Measurements from ENCODE around the gene PIGH. TPM values are rescaled to one million over a fixed set of nuclear protein-coding genes. Genes with fewer than 3 reads are reported as not detected.

PIGH gene
- total RNA-seq, 3 donors from 2014 or later (not counting 1 experiment from before 2014, with no cell fraction given) = 50.9 to 56.0 (median 54.5) TPM

DNA sequence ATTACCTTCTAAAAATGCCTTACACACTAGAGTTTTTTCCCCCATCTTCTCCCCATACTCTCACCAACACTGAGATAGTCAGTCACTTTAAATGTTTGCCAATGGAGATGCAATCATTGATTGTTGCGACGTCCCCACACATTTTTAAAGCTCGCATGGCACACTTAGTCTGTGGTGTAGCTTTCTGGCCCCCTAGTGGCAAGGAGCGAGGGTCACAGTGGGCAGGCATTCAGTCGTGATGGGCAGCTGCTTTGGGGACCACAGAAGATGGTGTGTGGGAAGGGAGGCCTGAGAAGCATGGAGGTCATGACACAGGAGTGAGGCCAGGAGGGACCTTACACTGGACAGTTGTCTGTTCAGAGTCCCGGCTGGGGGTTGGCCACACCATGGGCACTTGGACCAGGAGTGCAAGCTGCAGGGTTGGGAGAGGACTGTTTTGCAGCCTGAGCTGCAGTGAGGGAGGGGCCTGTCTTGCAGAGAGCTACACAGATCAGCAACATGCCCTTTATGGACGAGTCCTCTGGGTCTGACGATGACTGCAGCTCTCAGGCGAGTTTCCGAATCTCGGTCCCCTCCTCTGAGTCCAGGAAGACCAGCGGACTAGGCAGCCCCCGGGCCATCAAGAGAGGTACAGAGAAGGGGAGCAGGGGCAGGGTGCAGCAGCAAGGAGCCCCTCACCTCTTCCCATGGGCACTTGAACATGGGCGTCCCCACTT lies 28.6 kb downstream of the PIGH start:
- ATAC-seq (peak; percentile 68 to 97 (median 91)), DNase-seq (peak; percentile 63 to 85)
- 52% methylated on average over 14 of the region's 14 CpGs for WGBS (ENCODE audit: insufficient coverage)
- no peaks in the 10 kb centered on the region for H3K36me3 Mint-ChIP-seq
- H3K4me1 Mint-ChIP-seq = peaks cover 11 to 13% of the 10 kb centered on the region in 2 donors
- no peaks in the 10 kb centered on the region for H3K9me3 Mint-ChIP-seq
- intact Hi-C loops (cut with micrococcal nuclease) = loop anchor here (1.0 kb wide), 1 partner anchor 144 kb away; no protein-coding TSS in a partner anchor
- peaks cover 0 to 12% of the 10 kb centered on the region in 2 donors for H3K27me3 Mint-ChIP-seq (ENCODE audit: low read depth in 2 of 2)
- no peak overlapping the region for H3K4me3 Mint-ChIP-seq
- no peaks in the 10 kb centered on the region for H3K27me3 ChIP-seq (ENCODE audit: control insufficient read depth, insufficient read depth, low read length)
- H3K4me1 ChIP-seq (ENCODE audit: control insufficient read depth, insufficient read depth, low read length) = no peaks in the 10 kb centered on the region
- H3K27ac ChIP-seq (ENCODE audit: low read length) = no peak overlapping the region
- H3K4me3 ChIP-seq (ENCODE audit: low read length) = no peak overlapping the region
- no peaks in the 10 kb centered on the region for H3K9me3 ChIP-seq (ENCODE audit: control insufficient read depth, insufficient read depth, low read length)
- TF ChIP-seq, protein P1, sequence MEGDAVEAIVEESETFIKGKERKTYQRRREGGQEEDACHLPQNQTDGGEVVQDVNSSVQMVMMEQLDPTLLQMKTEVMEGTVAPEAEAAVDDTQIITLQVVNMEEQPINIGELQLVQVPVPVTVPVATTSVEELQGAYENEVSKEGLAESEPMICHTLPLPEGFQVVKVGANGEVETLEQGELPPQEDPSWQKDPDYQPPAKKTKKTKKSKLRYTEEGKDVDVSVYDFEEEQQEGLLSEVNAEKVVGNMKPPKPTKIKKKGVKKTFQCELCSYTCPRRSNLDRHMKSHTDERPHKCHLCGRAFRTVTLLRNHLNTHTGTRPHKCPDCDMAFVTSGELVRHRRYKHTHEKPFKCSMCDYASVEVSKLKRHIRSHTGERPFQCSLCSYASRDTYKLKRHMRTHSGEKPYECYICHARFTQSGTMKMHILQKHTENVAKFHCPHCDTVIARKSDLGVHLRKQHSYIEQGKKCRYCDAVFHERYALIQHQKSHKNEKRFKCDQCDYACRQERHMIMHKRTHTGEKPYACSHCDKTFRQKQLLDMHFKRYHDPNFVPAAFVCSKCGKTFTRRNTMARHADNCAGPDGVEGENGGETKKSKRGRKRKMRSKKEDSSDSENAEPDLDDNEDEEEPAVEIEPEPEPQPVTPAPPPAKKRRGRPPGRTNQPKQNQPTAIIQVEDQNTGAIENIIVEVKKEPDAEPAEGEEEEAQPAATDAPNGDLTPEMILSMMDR (IDR thresholded peaks at IDR 0.05) = peak; percentile 79
- no peaks in the 10 kb centered on the region for H3K36me3 ChIP-seq (ENCODE audit: control insufficient read depth, insufficient read depth, low read length)
- H3K27ac Mint-ChIP-seq = no peak overlapping the region

DNA sequence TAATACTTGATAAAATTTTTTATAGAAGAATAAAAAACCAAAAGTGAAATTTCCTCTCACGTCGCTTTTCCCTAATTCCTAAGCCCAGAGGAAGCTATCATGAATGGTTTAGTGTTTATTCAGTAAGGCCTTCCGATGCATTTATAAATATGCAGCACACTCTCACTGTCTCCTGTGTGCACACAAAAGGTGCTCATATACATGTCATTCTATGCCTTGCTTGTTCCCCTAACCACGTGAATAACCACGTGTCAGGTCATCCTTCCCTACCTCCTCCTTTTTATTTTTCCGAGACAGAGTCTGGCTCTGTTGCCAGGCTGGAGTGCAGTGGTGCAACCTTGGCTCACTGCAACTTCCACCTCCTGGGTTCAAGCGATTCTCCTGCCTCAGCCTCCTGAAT lies 29.6 kb downstream of the PIGH start:
- Histone ChIP-seq H3K27ac (ENCODE audit: low read length) (no peak overlapping the region), H3K4me3 (ENCODE audit: low read length) (no peak overlapping the region), H3K27me3 (ENCODE audit: control insufficient read depth, insufficient read depth, low read length) (no peaks in the 10 kb centered on the region), H3K36me3 (ENCODE audit: control insufficient read depth, insufficient read depth, low read length) (no peaks in the 10 kb centered on the region), H3K9me3 (ENCODE audit: control insufficient read depth, insufficient read depth, low read length) (no peaks in the 10 kb centered on the region), H3K4me1 (ENCODE audit: control insufficient read depth, insufficient read depth, low read length) (no peaks in the 10 kb centered on the region)
- Mint-ChIP-seq H3K27me3 (ENCODE audit: low read depth in 2 of 2) (peaks cover 0 to 12% of the 10 kb centered on the region in 2 donors), H3K27ac (no peak overlapping the region), H3K36me3 (no peaks in the 10 kb centered on the region), H3K4me1 (peaks cover 11 to 13% of the 10 kb centered on the region in 2 donors), H3K4me3 (no peak overlapping the region), H3K9me3 (no peaks in the 10 kb centered on the region)
- ATAC-seq = no peak
- no peak for DNase-seq
- WGBS (ENCODE audit: insufficient coverage) = 56% methylated on average over 5 of the region's 7 CpGs
- TF ChIP-seq, protein P1 (IDR thresholded peaks at IDR 0.05) = no peak
- intact Hi-C loops (cut with micrococcal nuclease) = no loop called here

DNA sequence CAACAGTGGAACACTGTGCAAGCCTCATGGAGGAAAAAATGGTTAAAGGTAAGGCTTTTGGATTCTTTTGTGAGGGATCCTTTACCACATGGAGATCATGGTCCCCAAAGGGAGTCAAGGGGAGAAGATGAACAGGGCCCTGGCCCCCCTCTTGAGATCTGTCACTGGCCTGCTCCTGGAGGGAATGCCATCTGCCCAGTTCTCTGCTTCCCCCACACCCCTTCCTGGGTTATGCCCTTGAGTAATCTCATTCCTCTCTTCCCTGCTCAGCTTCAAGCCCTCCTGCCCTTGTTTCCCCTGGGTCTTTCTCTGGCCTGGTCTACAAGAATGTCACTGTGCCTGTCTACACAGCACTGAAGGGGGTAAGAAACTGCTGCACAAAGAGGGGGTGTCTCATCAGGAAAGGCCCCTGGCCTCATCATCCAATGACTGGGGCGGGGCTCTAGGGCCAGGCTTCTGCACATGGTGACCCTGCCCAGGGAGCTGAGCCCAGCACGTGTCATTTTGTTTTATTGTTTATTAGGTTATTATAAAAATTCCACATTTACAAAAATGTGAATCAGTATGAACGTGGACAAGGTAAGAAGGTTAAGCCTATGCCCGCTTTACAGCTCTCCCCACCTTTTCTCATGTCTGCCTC lies 30.3 kb downstream of the PIGH start:
- Histone ChIP-seq H3K27me3 (ENCODE audit: control insufficient read depth, insufficient read depth, low read length) (no peaks in the 10 kb centered on the region), H3K4me1 (ENCODE audit: control insufficient read depth, insufficient read depth, low read length) (no peaks in the 10 kb centered on the region), H3K4me3 (ENCODE audit: low read length) (no peak overlapping the region), H3K27ac (ENCODE audit: low read length) (no peak overlapping the region), H3K36me3 (ENCODE audit: control insufficient read depth, insufficient read depth, low read length) (no peaks in the 10 kb centered on the region), H3K9me3 (ENCODE audit: control insufficient read depth, insufficient read depth, low read length) (no peaks in the 10 kb centered on the region)
- Mint-ChIP-seq H3K27me3 (ENCODE audit: low read depth in 2 of 2) (peaks cover 0 to 12% of the 10 kb centered on the region in 2 donors), H3K4me1 (peaks cover 11 to 13% of the 10 kb centered on the region in 2 donors), H3K36me3 (no peaks in the 10 kb centered on the region), H3K27ac (no peak overlapping the region), H3K9me3 (no peaks in the 10 kb centered on the region), H3K4me3 (no peak overlapping the region)
- ATAC-seq (no peak), DNase-seq (no peak)
- TF ChIP-seq, protein P1 (IDR thresholded peaks at IDR 0.05) = no peak
- WGBS (ENCODE audit: insufficient coverage) = 89% methylated on average over 2 of the region's 4 CpGs
- intact Hi-C loops (cut with micrococcal nuclease) = no loop called here

Measured in natural killer cell (primary cell).